PC-9 (cell line): ENCODE data around the gene SRSF1. TPM values are rescaled to one million over a fixed set of nuclear protein-coding genes. Genes with fewer than 3 reads are reported as not detected.

Experiments used
- BruUV-seq: library from RNA; stranded (reverse); fragments of 400-500 nt; replicated peaks from 2 replicates; lab custom pipeline; 2021; lab: Mats Ljungman, UMichigan
- CTCF ChIA-PET: fragments of 300-600 bp; sonication (Branson Sonifier 250); formaldehyde crosslinking; loops from one replicate; lab custom pipeline; 2022; ENCODE audit warnings: antibody characterized with exemption; lab: Charles Lee
- POLR2A ChIA-PET: fragments of 300-600 bp; sonication (Branson Sonifier 250); formaldehyde crosslinking; loops from one replicate; lab custom pipeline; 2022; ENCODE audit warnings: antibody characterized with exemption; ENCODE audit not compliant: unreplicated experiment; lab: Charles Lee
- DNase-seq, 2 experiments: peaks; one replicate each; pipeline versions ENCODE4 v3.0.0 to v3.0.0-alpha.2; 2015 to 2022; ENCODE audit warnings: mixed read lengths in 1 of 2
- H2AFZ ChIP-seq: fragments of 200-600 bp; sonication (generic); 2 replicates; pipeline ENCODE4 v1.8.1; 2017; ENCODE audit warnings: antibody characterized with exemption
- H3F3A ChIP-seq: fragments of 200-600 bp; sonication (generic); 2 replicates; pipeline ENCODE4 v1.8.1; 2017; ENCODE audit warnings: antibody characterized with exemption, mild to moderate bottlenecking, low read depth; ENCODE audit not compliant: insufficient read depth
- H3K27ac ChIP-seq: fragments of 200-600 bp; sonication (generic); 2 replicates; pipeline ENCODE4 v1.6.1; 2016; ENCODE audit warnings: mixed run types
- H3K27me3 ChIP-seq: fragments of 200-600 bp; sonication (generic); 2 replicates; pipeline ENCODE4 v1.6.1; 2016; ENCODE audit warnings: low read depth, mixed run types; ENCODE audit not compliant: insufficient read depth
- H3K36me3 ChIP-seq: fragments of 200-600 bp; sonication (generic); 2 replicates; pipeline ENCODE4 v1.6.1; 2016; ENCODE audit warnings: low read depth, mixed run types
- H3K4me1 ChIP-seq: fragments of 200-600 bp; sonication (generic); replicated peaks from 2 replicates; pipeline ENCODE4 v1.6.1; 2016; ENCODE audit warnings: mixed run types; ENCODE audit not compliant: insufficient read depth
- H3K4me2 ChIP-seq: fragments of 200-600 bp; sonication (generic); 2 replicates; pipeline ENCODE4 v1.6.1; 2017; ENCODE audit warnings: mixed run types
- H3K4me3 ChIP-seq: fragments of 200-600 bp; sonication (generic); 2 replicates; pipeline ENCODE4 v1.6.1; 2016; ENCODE audit warnings: mixed run types
- H3K79me2 ChIP-seq: fragments of 200-600 bp; sonication (generic); 2 replicates; pipeline ENCODE4 v1.6.1; 2017; ENCODE audit warnings: low read depth, mixed run types
- H3K9me2 ChIP-seq: fragments of 200-600 bp; sonication (generic); 2 replicates; pipeline ENCODE4 v1.8.1; 2017; ENCODE audit warnings: mild to moderate bottlenecking; ENCODE audit not compliant: insufficient read depth
- H3K9me3 ChIP-seq: fragments of 200-600 bp; sonication (generic); 2 replicates; pipeline ENCODE4 v1.8.1; 2016; ENCODE audit warnings: low read depth; ENCODE audit not compliant: insufficient read depth
- H4K20me1 ChIP-seq: fragments of 200-600 bp; sonication (generic); 2 replicates; pipeline ENCODE4 v1.8.1; 2017; ENCODE audit not compliant: insufficient read depth
- CTCF ChIP-seq: fragments of 200-600 bp; sonication (generic); conservative IDR thresholded peaks from 2 replicates; pipeline ENCODE4 v1.6.1; 2017; ENCODE audit warnings: mixed run types, antibody characterized with exemption, mild to moderate bottlenecking, moderate library complexity
- EZH2 ChIP-seq: fragments of 200-600 bp; sonication (generic); IDR thresholded peaks from 2 replicates; pipeline ENCODE4 v1.8.0; 2017; ENCODE audit warnings: antibody characterized with exemption, low read depth
- intact Hi-C: fragments of 100-400 bp; cut with micrococcal nuclease; formaldehyde crosslinking; loops from one replicate; pipeline ENCODE4 v1.10.0; 2022; ENCODE audit not compliant: unreplicated experiment
- total RNA-seq: library from RNA; stranded (reverse); gene quantifications from 2 replicates; pipeline ENCODE4 v1.2.3, GENCODE V29; 2021

SRSF1 gene
- total RNA-seq, 1 experiment from 2014 or later = 278 TPM

- intact Hi-C loops = loop anchor here (10.0 kb wide), 1 partner anchor 758 kb away; no protein-coding TSS in a partner anchor
- peaks cover 80% of the 10 kb centered on the region for H4K20me1 ChIP-seq
- no peak for TF ChIP-seq EZH2
- TF ChIP-seq CTCF = no peak
- BruUV-seq = no TSS peak
- peaks cover 63% of the 10 kb centered on the region for H3K36me3 ChIP-seq
- H3K4me1 ChIP-seq = peaks cover 31% of the 10 kb centered on the region
- H3K79me2 ChIP-seq = peaks cover 55% of the 10 kb centered on the region
- H3K4me3 ChIP-seq = no peak overlapping the region
- CTCF ChIA-PET = interaction anchor here (0.6 kb wide), 1 partner anchor 145 kb away, joined by 3 read pairs; no protein-coding TSS in a partner anchor
- no peaks in the 10 kb centered on the region for H3K27me3 ChIP-seq
- H2AFZ ChIP-seq = no peak overlapping the region
- H3F3A ChIP-seq = peaks cover 81% of the 10 kb centered on the region
- no peak overlapping the region for H3K27ac ChIP-seq
- DNase-seq = no peak
- no peaks in the 10 kb centered on the region for H3K9me3 ChIP-seq
- H3K4me2 ChIP-seq = peak overlapping the region; percentile 97; the same call in 1 of the 2 replicates
- no peaks in the 10 kb centered on the region for H3K9me2 ChIP-seq
- POLR2A ChIA-PET = no interaction called here
Measured at GRCh38 chr17:58002973-58003372, 4.1 kb downstream of the SRSF1 start.

GRCh38 chr17:58002154-58002948, 4.7 kb downstream of the SRSF1 start:
- POLR2A ChIA-PET = no interaction called here
- TF ChIP-seq EZH2 (no peak), CTCF (no peak)
- Histone ChIP-seq H3K36me3 (peaks cover 63% of the 10 kb centered on the region), H3K79me2 (peaks cover 52% of the 10 kb centered on the region), H3K9me3 (no peaks in the 10 kb centered on the region), H4K20me1 (peaks cover 80% of the 10 kb centered on the region), H3K4me2 (no peak overlapping the region), H3K27ac (peak overlapping the region; percentile 3; the same call in 1 of the 2 replicates), H3F3A (peaks cover 84% of the 10 kb centered on the region), H3K4me1 (peaks cover 31% of the 10 kb centered on the region), H3K27me3 (no peaks in the 10 kb centered on the region), H3K4me3 (no peak overlapping the region), H2AFZ (no peak overlapping the region), H3K9me2 (no peaks in the 10 kb centered on the region)
- CTCF ChIA-PET = interaction anchor here (0.6 kb wide), 2 partner anchors 144 to 172 kb away, joined by 3 read pairs; no protein-coding TSS in a partner anchor
- DNase-seq = no peak
- intact Hi-C loops = loop anchor here (10.0 kb wide), 1 partner anchor 758 kb away; no protein-coding TSS in a partner anchor
- BruUV-seq = no TSS peak

GRCh38 chr17:58001461-58002124, 5.5 kb downstream of the SRSF1 start:
- peaks cover 91% of the 10 kb centered on the region for H3F3A ChIP-seq
- H3K27ac ChIP-seq = peak overlapping the region; percentile 3; the same call in 1 of the 2 replicates
- no peaks in the 10 kb centered on the region for H3K27me3 ChIP-seq
- H3K79me2 ChIP-seq = peaks cover 47% of the 10 kb centered on the region
- DNase-seq = no peak
- no peaks in the 10 kb centered on the region for H3K9me2 ChIP-seq
- no peak for TF ChIP-seq CTCF
- no peak for TF ChIP-seq EZH2
- H3K4me3 ChIP-seq = no peak overlapping the region
- no TSS peak for BruUV-seq
- no peak overlapping the region for H3K4me2 ChIP-seq
- intact Hi-C loops = loop anchor here (10.0 kb wide), 1 partner anchor 757 kb away; no protein-coding TSS in a partner anchor
- peaks cover 31% of the 10 kb centered on the region for H3K4me1 ChIP-seq
- no peaks in the 10 kb centered on the region for H3K9me3 ChIP-seq
- H3K36me3 ChIP-seq = peaks cover 63% of the 10 kb centered on the region
- ChIA-PET CTCF (interaction anchor here (0.6 kb wide), 2 partner anchors 124 to 171 kb away, joined by 3 to 5 read pairs; no protein-coding TSS in a partner anchor), POLR2A (interaction anchor here (0.6 to 0.7 kb wide), 2 partner anchors 95 to 141 kb away, joined by 3 read pairs; no protein-coding TSS in a partner anchor)
- peaks cover 80% of the 10 kb centered on the region for H4K20me1 ChIP-seq
- no peak overlapping the region for H2AFZ ChIP-seq
